DMS 273 (cell line): ENCODE results near the gene KCTD21.
"Not testable (repeated sequence)": the region's sequence is repeated elsewhere in the genome, so short reads cannot be mapped to it uniquely, and the experiment has no call there.

Experiments
- DNase-seq: peaks from one replicate; lab custom pipeline; 2025; ENCODE audit not compliant: unreplicated experiment; lab: John Stamatoyannopoulos, UW

The KCTD21 gene

DNA sequence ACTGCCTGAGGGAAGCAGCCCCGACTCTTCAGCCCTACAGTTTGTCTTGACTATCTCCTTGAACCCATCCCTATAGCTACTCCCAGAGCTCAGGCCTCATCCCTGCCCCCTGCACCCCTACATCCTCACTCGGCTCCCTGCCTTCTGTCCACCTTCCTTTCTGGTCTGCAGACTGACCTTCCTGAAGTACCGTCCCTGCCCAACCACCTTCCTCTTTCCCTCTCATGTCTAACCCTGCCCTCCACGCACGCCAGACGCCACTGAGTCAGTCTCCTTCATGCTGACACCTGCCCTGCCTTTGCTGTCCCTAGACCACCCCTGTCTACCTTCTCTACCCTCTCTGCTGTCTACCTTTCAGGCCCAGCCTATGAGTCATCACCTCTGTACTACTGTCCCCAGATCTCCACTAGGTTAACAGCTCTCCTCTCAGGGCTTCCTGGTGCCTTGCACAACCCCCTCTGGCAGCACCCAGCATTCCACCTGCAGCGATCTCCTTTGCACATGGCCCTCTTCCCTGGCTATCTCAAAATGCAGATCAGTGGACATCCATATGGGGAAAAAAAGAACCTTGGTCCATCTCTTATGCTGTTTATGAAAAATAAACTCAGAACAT lies 8.9 kb downstream of the KCTD21 start:
- no peak for DNase-seq

DNA sequence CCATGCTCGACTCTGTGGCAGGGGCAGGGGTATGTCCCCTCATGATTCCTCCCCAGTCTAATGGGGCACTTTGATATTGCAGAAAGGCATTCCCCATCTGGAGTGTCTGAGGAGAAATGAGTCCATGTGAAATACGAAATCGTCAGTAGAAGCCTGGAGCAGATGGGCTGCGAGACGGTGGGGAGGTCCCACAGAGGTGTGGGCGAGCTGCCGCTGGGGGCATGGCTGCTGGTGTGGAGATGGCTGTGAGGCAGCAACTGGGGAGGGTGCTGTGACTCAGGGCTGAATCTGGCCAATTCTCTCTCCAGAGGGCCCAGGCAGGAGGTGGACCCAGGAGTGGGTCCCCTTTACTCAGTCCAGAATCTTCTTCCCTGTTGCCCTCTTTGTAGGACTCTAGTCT lies 11.2 kb downstream of the KCTD21 start:
- DNase-seq: peak; percentile 78

DNA sequence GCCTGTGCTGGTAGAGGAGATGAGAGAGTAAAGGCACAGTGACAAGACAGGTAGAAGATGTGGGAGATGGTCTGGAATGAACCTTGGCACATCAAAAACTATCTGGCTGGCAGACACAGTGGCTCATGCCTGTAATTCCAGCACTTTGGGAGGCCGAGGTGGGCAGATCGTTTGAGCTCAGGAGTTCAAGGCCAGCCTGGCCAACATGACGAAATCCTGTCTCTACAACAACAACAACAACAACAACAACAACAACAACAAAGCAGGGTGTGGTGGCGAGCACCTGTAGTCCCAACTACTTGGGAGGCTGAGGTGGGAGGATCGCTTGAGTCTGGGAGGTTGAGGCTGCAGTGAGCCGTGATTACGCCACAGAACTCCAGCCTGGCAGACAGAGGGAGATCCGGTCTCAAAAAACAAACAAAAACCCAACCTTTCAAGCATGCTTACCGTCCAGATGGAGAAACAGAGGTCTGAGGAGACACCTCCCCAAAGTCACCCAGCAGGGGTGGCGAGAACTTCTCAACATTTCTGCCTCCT lies 11.8 kb downstream of the KCTD21 start:
- no peak for DNase-seq

DNA sequence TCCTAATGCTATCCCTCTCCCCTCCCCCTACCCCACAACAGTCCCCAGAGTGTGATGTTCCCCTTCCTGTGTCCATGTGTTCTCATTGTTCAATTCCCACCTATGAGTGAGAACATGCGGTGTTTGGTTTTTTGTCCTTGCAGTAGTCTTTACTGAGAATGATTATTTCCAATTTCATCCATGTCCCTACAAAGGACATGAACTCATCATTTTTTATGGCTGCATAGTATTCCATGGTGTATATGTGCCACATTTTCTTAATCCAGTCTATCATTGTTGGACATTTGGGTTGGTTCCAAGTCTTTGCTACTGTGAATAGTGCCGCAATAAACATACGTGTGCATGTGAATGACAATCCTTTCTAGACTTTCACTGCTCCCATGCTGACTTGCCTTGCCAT lies 12.6 kb downstream of the KCTD21 start:
- DNase-seq: not testable (repeated sequence)

- DNase-seq: no peak
Measured at GRCh38 chr11:78171951-78172350, 16.5 kb downstream of the KCTD21 start.

- no peak for DNase-seq
Measured at GRCh38 chr11:78170874-78171549, 17.4 kb downstream of the KCTD21 start.

GRCh38 chr11:78170413-78170812 lies 18.0 kb downstream of the KCTD21 start:
- DNase-seq: no peak

DNA sequence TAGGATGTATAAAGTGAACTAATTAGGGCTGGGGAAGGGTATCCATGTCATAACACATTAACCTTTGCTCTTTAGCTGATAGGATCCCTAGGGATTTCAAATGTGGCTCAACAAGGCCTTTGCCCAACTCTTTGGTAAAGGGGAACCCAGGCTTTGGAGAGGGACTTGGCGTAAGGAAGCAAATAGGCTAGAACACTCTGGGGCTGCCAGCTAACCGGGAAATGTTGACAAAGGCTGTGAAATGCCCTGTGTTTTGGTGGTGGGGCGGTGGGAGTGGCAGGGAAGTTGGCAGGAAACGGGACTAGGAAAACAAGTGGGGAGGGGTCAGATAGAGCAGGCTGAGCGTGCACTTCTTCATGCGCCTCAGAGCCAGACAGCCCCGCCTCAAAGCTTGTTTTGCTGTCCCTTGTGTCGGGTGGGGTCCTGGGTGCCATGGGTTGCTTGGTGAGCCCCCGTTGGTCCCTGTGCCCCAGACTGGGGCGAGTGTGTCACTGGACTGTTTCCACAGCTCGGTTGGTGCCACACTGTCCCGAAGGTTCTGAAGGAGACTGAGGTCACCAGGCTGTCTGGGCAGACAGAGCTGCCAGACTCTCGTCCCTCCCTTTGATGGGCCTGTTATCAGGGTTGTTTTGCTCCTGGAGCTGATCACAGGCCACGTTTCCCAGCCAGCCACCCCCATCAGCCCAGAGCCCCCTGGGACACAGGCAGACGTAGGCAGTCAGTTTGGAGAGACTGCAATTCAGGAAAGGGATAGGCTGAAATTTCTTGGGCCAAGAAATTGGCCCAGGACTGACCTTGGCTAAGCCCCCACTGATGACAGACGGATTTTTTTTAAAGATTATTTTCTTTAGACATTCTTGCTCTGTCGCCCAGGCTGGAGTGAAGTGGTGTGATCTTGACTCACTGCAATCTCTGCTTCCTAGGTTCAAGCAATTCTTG lies 19.6 kb downstream of the KCTD21 start:
- DNase-seq: peak; percentile 12

DNA sequence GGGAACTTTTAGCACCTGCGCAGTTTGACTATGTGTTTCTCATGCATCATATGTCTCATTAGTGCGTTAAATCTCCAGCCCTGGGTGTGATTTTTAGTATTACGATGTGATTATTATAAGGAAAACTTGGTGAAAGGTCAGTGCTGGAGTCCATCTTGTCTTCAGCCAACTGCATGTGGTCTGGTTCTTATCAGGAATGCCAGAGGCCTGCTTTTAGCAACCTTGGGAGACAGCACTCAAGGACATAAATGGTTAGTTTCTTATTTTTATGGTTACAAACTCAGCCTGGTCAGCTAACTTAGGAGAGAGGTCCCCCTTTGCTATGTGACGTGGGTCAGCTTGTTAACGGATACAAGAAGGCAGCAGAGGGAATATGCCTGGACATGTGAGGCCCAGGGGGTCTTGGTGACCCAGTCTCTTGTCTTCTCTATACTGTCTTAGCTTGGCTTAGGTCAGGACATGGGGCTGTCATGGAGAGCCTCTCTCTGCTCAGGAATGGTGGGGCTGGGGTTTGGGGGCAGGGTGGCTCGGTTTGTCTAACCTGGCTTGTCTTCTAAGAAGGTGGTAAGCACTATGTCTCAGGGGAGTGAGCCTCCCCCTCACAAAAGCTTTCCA lies 21.5 kb downstream of the KCTD21 start:
- DNase-seq: no peak

GRCh38 chr11:78164471-78164870 lies 24.0 kb downstream of the KCTD21 start:
- no peak for DNase-seq

- no peak for DNase-seq
Measured at GRCh38 chr11:78163828-78164227, 24.6 kb downstream of the KCTD21 start.

- no peak for DNase-seq
Measured at GRCh38 chr11:78161962-78162371, 26.5 kb downstream of the KCTD21 start.

DNA sequence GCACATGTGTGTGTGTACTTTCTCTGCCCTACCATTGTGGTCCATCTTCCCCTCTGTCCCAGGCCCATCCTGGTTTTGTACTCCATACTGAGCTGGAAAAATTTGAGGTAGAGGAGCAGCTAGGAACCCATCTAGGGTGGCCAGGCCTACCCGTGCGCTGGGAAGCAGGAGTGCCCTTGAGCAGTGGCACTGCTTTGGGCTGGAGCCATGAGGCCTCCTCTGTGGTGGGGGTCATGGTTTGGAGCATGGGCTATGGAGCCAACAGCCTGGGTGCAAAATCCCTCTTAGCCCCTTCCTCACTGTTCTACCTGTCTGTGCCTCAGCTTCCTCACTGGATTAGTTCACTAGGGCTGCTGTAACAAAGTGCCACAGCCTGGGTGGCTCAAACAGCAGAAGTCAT lies 27.1 kb downstream of the KCTD21 start:
- no peak for DNase-seq

DNA sequence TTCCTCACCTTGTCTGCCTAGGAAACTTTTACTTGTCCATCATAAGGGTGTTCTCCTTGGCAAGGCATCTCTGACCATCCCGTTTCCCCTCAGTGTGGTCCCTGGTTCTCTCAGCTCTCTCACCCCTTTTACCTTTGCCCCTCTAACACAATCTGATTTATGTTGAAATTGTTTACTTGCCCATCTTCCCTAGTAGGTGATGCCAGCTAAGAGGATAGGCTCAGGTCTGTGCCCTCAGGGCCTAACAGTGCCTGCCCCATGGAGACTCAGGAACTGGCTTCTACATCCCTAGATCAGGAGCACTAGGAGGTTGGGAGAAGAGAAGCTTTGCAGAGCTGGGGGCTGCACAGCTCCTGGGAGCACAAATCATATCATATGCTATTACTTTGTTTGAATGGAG lies 27.9 kb downstream of the KCTD21 start:
- no peak for DNase-seq

DNA sequence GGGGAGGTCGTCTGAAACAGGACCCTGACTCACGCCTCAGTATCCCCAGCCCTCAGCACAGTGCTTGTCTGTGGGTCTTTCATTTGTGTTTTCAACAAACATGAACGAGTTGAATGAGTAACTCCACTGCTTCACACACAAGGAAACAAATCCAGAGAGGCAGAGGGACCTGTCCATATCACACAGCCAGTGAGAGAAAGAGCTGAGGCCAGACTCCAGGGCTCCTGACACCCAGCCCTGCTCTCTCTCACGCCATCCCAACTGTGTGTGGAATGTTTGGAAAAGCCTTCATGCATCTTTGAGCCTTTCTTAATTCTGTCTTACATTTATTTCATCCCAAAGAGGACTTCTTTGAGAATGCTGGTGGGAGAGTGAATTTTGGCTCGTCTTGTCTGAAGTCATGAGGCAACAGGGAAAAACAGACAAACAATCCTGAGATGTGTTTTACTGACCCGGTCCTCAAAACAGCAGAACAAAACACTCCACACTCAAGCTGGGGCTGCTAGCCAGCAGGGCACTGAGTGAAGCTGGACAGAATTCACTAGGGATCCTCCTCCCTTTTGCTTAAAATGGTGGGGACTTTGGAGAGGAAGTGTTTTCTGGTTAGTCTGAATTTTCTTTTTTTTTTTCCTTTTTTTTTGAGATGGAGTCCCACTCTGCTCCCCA lies 29.3 kb downstream of the KCTD21 start:
- DNase-seq: no peak

- DNase-seq: no peak
Measured at GRCh38 chr11:78156127-78156844, 32.1 kb downstream of the KCTD21 start.

DNA sequence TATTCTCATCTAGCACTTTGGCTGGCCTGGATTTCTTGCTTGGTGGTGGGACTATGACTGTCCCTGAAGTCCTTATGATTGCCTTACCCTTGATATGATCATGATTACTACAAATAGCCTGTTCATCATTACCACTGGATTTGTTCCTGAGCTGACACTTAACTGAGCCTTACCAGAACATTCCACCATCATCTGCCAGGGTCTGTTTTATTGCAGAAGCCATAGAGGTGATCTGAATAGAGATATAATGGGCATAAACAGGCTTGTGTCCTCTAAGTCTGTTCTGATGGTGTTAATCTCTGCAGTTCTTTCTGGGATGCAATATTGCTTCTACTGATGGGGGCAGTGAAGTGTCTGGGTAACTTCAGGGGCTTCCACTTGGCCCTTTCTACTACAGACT lies 36.6 kb downstream of the KCTD21 start:
- DNase-seq: no peak

DNA sequence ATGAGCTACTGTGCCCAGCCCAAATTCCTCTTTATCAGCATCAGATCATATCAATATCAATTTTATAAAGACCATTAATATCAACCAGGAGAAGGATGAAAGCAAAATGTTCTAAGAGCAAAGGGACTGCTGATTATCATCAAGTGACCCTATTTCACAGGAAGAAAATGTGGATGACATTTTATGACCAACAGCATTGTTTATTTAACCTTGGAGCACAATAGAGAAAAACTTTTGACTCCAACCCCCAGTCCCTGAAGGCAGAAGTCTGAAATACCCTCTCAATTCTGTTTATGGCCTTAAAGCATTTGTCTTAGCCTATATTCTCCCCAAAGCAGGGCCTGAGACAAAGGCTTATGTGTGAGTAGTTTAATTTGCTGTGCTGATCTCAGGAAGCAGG lies 37.7 kb downstream of the KCTD21 start:
- no peak for DNase-seq

- DNase-seq: no peak
Measured at GRCh38 chr11:78150346-78150745, 38.1 kb downstream of the KCTD21 start.

DNA sequence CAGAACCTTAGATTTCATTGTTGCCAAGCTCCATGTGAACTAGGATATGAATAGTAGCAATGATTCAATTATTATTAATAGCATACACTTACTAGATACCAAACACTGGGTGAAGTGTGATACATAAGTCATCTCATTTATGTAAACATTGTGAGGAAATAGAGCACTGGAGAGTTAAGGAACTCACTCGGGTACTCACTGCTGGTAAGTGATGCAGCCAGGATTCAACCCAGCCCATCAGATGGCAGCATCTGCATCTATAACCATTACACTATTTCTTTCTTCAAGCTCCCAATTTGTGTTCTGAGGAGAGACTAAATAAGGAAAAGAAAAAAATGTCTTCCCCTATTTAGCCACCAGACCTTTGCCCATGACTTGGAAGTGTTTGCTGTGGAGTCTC lies 38.8 kb downstream of the KCTD21 start:
- DNase-seq: no peak
